Left ventricle myocardium inferior (tissue), 1 donor: Measurements from ENCODE around the gene DBP. TPM values are rescaled to one million over a fixed set of nuclear protein-coding genes. Genes with fewer than 3 reads are reported as not detected.
"Not testable (repeated sequence)": the region's sequence is repeated elsewhere in the genome, so short reads cannot be mapped to it uniquely, and the experiment has no call there.

ENCODE experiments used
- DNase-seq: peaks from one replicate; pipeline ENCODE4 v3.0.0-alpha.2; 2020
- H3K27ac ChIP-seq: fragments of 200-600 bp; replicated peaks from 2 replicates; pipeline ENCODE4 v1.8.0; 2021
- H3K27me3 ChIP-seq: fragments of 200-600 bp; 2 replicates; pipeline ENCODE4 v1.8.0; 2021; ENCODE audit warnings: low read depth
- H3K36me3 ChIP-seq: fragments of 200-600 bp; 2 replicates; pipeline ENCODE4 v1.8.0; 2021
- H3K4me1 ChIP-seq: fragments of 200-600 bp; 2 replicates; pipeline ENCODE4 v1.8.0; 2021
- H3K4me3 ChIP-seq: fragments of 200-600 bp; 2 replicates; pipeline ENCODE4 v1.8.0; 2021; ENCODE audit warnings: mild to moderate bottlenecking, moderate library complexity
- H3K9me3 ChIP-seq: fragments of 200-600 bp; replicated peaks from 2 replicates; pipeline ENCODE4 v1.8.0; 2021
- intact Hi-C: fragments of 100-400 bp; cut with micrococcal nuclease; formaldehyde crosslinking; loops from one replicate; pipeline ENCODE4 v1.11.0; 2022
- long read RNA-seq: library from polyadenylated mRNA; unstranded; transcript quantifications from one replicate; pipeline ENCODE4 v2.0.0, GENCODE V29; 2021
- total RNA-seq: library from RNA; stranded (reverse); fragmentation: NEBNext Ultra II Directional; extraction: Animal tissue kit (Norgen Biotek cat#: 25700); gene quantifications from one replicate; pipeline ENCODE4 v1.2.1, GENCODE V29; 2021
- TF ChIP-seq, protein P1 (sequence below): fragments of 200-600 bp; IDR thresholded peaks from 2 replicates; pipeline ENCODE4 v1.8.0; 2021; ENCODE audit warnings: antibody characterized with exemption, mild to moderate bottlenecking, borderline replicate concordance
- donor health status: DM: no; HTN: yes; CAD: no; lungs with severe emphysema.

DBP gene, protein sequence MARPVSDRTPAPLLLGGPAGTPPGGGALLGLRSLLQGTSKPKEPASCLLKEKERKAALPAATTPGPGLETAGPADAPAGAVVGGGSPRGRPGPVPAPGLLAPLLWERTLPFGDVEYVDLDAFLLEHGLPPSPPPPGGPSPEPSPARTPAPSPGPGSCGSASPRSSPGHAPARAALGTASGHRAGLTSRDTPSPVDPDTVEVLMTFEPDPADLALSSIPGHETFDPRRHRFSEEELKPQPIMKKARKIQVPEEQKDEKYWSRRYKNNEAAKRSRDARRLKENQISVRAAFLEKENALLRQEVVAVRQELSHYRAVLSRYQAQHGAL
- 7.9 TPM for total RNA-seq
- long read RNA-seq, transcript DBP-201 (4 exons, 2,229 nt), result major isoform, 27 of 27 reads
- long read RNA-seq, partial matches to known transcripts, result 0 of 27 reads
- long read RNA-seq, other reads (novel, unspliced or antisense), result 0 of 27 reads

GRCh38 chr19:48636859-48637448, at the start of gene DBP:
TSS of gene DBP (minus strand) at chr19:48637379. CDS start at chr19:48636994, 385 bp downstream.
- intact Hi-C loops, result no loop called here

GRCh38 chr19:48686637-48687036, 49.5 kb upstream of the DBP start:
- H3K4me1 ChIP-seq, DNase-seq, H3K27ac ChIP-seq: not testable (repeated sequence)

More at GRCh38 chr19:48636859-48637448, at the start of gene DBP:
- no peaks in the 10 kb centered on the region for H3K27me3 ChIP-seq
- TF ChIP-seq, protein P1, sequence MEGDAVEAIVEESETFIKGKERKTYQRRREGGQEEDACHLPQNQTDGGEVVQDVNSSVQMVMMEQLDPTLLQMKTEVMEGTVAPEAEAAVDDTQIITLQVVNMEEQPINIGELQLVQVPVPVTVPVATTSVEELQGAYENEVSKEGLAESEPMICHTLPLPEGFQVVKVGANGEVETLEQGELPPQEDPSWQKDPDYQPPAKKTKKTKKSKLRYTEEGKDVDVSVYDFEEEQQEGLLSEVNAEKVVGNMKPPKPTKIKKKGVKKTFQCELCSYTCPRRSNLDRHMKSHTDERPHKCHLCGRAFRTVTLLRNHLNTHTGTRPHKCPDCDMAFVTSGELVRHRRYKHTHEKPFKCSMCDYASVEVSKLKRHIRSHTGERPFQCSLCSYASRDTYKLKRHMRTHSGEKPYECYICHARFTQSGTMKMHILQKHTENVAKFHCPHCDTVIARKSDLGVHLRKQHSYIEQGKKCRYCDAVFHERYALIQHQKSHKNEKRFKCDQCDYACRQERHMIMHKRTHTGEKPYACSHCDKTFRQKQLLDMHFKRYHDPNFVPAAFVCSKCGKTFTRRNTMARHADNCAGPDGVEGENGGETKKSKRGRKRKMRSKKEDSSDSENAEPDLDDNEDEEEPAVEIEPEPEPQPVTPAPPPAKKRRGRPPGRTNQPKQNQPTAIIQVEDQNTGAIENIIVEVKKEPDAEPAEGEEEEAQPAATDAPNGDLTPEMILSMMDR, result peak; percentile 32
- H3K4me1 ChIP-seq, result peaks cover 60% of the 10 kb centered on the region
- peak within 1 kb of the TSS; percentile 98 for H3K27ac ChIP-seq
- no peaks in the 10 kb centered on the region for H3K9me3 ChIP-seq
- H3K4me3 ChIP-seq, result peak within 1 kb of the TSS; percentile 81
- peaks cover 7% of the 10 kb centered on the region for H3K36me3 ChIP-seq
- peak; percentile 62 for DNase-seq

GRCh38 chr19:48686088-48686487, 48.9 kb upstream of the DBP start:
- intact Hi-C loops, result no loop called here
- Histone ChIP-seq H3K36me3 (no peaks in the 10 kb centered on the region), H3K4me3 (no peak overlapping the region), H3K27me3 (no peaks in the 10 kb centered on the region), H3K9me3 (no peaks in the 10 kb centered on the region), H3K27ac (no peak overlapping the region), H3K4me1 (no peaks in the 10 kb centered on the region)
- TF ChIP-seq, protein P1, result no peak
- DNase-seq, result no peak

More at GRCh38 chr19:48686637-48687036, 49.5 kb upstream of the DBP start:
- H3K4me3 ChIP-seq, intact Hi-C loops, H3K27me3 ChIP-seq, H3K36me3 ChIP-seq, H3K9me3 ChIP-seq: not testable (repeated sequence)

GRCh38 chr19:48685583-48685982, 48.4 kb upstream of the DBP start:
- intact Hi-C loops, result no loop called here
- no peaks in the 10 kb centered on the region for H3K36me3 ChIP-seq

GRCh38 chr19:48683349-48683748, 46.2 kb upstream of the DBP start:
- intact Hi-C loops, result no loop called here
- Histone ChIP-seq H3K36me3 (no peaks in the 10 kb centered on the region), H3K27me3 (no peaks in the 10 kb centered on the region), H3K27ac (no peak overlapping the region), H3K4me3 (peak overlapping the region; percentile 43), H3K4me1 (no peaks in the 10 kb centered on the region), H3K9me3 (no peaks in the 10 kb centered on the region)
- TF ChIP-seq, protein P1, result no peak
- DNase-seq, result peak; percentile 66

More at GRCh38 chr19:48685583-48685982, 48.4 kb upstream of the DBP start:
- TF ChIP-seq, protein P1, result no peak
- no peak overlapping the region for H3K4me3 ChIP-seq
- H3K4me1 ChIP-seq, result no peaks in the 10 kb centered on the region
- no peak for DNase-seq
- H3K9me3 ChIP-seq, result no peaks in the 10 kb centered on the region
- no peak overlapping the region for H3K27ac ChIP-seq
- no peaks in the 10 kb centered on the region for H3K27me3 ChIP-seq

DNA sequence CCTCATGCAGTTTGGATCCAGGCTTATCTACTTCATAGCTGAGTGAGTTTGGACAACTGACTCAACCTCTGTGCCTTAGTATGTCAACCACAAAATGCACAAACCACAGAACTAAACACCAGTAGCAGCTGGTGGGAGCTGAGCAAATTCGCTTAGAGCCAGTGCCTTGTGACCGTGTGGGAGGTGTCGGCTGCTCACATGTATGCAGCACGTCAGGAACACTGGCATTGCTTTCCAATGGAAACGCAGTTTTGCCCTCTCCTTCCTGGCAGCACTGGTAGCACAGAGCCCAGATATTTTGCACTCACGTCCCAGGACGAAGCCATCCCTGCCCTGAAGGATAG, 43.9 kb upstream of the DBP start:
- intact Hi-C loops, result no loop called here

More for the DNA sequence above, 43.9 kb upstream of the DBP start:
- H3K36me3 ChIP-seq, result no peaks in the 10 kb centered on the region
- no peak overlapping the region for H3K4me3 ChIP-seq
- TF ChIP-seq, protein P1, result no peak
- H3K4me1 ChIP-seq, result no peaks in the 10 kb centered on the region
- no peak overlapping the region for H3K27ac ChIP-seq
- no peaks in the 10 kb centered on the region for H3K27me3 ChIP-seq
- DNase-seq, result no peak
- no peaks in the 10 kb centered on the region for H3K9me3 ChIP-seq
